T-helper 2 cell (primary cell): ENCODE measurements around the gene ZNF621.

Source experiments
- DNase-seq, 5 experiments: peaks; one replicate each; pipeline versions ENCODE4 v3.0.0 to v3.0.0-alpha.2; 2012 to 2022
- total RNA-seq, 2 donors: gene quantifications; one replicate each; lab custom pipeline; 2026; lab: John Stamatoyannopoulos, UW

ZNF621 gene
- total RNA-seq: 12.8 to 37.2 reads per million in 2 donors

GRCh38 chr3:40524568-40525285 lies at the start of gene ZNF621:
ZNF621 (plus strand) TSS chr3:40524960; CDS start chr3:40525841, 881 bp downstream.
- peak; percentile 60 to 86 (median 71) for DNase-seq

- peak in 4 of 5 experiments; percentile 20 to 71 (median 40) for DNase-seq
These were observed 48.0 kb upstream of the ZNF621 start, which contains the start of gene ZNF619 for GRCh38 chr3:40476478-40477470. ZNF619 (plus strand) TSS chr3:40477122; CDS start chr3:40477980, 858 bp downstream.

GRCh38 chr3:40477666-40478065 lies 47.1 kb upstream of the ZNF621 start:
- no peak for DNase-seq

- DNase-seq: no peak
These were observed 37.6 kb upstream of the ZNF621 start for GRCh38 chr3:40487172-40487571.

- no peak for DNase-seq
These were observed 33.8 kb upstream of the ZNF621 start for GRCh38 chr3:40490916-40491315.

- no peak for DNase-seq
These were observed 30.1 kb upstream of the ZNF621 start for GRCh38 chr3:40494698-40495097.

- DNase-seq: no peak
These were observed 27.5 kb upstream of the ZNF621 start for GRCh38 chr3:40497288-40497687.

- no peak for DNase-seq
These were observed 24.8 kb upstream of the ZNF621 start for GRCh38 chr3:40499952-40500351.

- no peak for DNase-seq
These were observed 22.7 kb upstream of the ZNF621 start for GRCh38 chr3:40502034-40502433.

GRCh38 chr3:40504636-40505430 lies 19.9 kb upstream of the ZNF621 start:
- no peak for DNase-seq

GRCh38 chr3:40505599-40506462 lies 18.9 kb upstream of the ZNF621 start, which contains the start of gene ZNF620:
ZNF620 (plus strand) TSS chr3:40506039; CDS start chr3:40506353, 314 bp downstream.
- DNase-seq: peak; percentile 12 to 52 (median 15)

- no peak for DNase-seq
These were observed 13.6 kb upstream of the ZNF621 start for GRCh38 chr3:40511031-40511718.

- no peak for DNase-seq
These were observed 8.6 kb upstream of the ZNF621 start for GRCh38 chr3:40516201-40516600.

GRCh38 chr3:40518067-40518466 lies 6.7 kb upstream of the ZNF621 start:
- no peak for DNase-seq

GRCh38 chr3:40518848-40519247 lies 5.9 kb upstream of the ZNF621 start:
- DNase-seq: no peak

GRCh38 chr3:40521254-40521653 lies 3.5 kb upstream of the ZNF621 start:
- no peak for DNase-seq

GRCh38 chr3:40523781-40524180 lies 979 bp upstream of the ZNF621 start:
- no peak for DNase-seq

- DNase-seq: no peak
These were observed 565 bp upstream of the ZNF621 start for GRCh38 chr3:40524222-40524567.

- no peak for DNase-seq
These were observed 3.7 kb downstream of the ZNF621 start for GRCh38 chr3:40528426-40528825.

GRCh38 chr3:40532252-40532651 lies 7.5 kb downstream of the ZNF621 start:
- DNase-seq: no peak

GRCh38 chr3:40534283-40534682 lies 9.5 kb downstream of the ZNF621 start:
- no peak for DNase-seq
